Suprapubic skin (tissue), 3 donors: Measurements from ENCODE around the gene SCN7A.

ENCODE experiments used
- POLR2A ChIP-seq, 2 donors: fragments of 450-650 bp; IDR thresholded peaks; one replicate each; pipeline ENCODE4 v1.6.1; 2017; ENCODE audit warnings: antibody characterized with exemption in 2 of 2, mild to moderate bottlenecking in 2 of 2, moderate library complexity in 2 of 2
- TF ChIP-seq, protein P1 (sequence below), 2 donors: fragments of 200-600 bp in 1 of 2; fragments of 450-650 bp in 1 of 2; sonication (generic) in 1 of 2; IDR thresholded peaks; one replicate each; pipeline ENCODE4 v1.5.1; 2016 to 2019; ENCODE audit warnings: antibody characterized with exemption in 2 of 2, mild to moderate bottlenecking in 1 of 2, moderate library complexity in 1 of 2

DNA sequence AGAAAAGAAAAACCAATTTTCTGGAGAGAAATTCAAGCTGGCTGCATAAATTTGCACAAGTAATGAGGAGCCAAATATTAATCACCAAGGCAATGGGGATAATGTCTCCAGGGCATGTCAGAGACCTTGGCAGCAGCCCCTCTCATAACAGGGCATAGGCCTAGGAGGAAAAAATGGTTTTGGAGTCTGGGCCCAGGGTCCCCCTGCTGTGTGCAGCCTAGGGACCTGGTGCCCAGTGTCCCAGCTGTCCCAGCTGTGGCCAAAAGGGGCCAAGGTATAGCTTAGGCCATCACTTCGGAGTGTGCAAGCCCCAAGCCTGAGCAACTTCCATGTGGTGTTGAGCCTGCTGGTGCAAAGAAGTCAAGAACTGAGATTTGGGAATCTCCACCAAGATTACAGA is 57.1 kb downstream of the SCN7A start:
- TF ChIP-seq, protein P1, sequence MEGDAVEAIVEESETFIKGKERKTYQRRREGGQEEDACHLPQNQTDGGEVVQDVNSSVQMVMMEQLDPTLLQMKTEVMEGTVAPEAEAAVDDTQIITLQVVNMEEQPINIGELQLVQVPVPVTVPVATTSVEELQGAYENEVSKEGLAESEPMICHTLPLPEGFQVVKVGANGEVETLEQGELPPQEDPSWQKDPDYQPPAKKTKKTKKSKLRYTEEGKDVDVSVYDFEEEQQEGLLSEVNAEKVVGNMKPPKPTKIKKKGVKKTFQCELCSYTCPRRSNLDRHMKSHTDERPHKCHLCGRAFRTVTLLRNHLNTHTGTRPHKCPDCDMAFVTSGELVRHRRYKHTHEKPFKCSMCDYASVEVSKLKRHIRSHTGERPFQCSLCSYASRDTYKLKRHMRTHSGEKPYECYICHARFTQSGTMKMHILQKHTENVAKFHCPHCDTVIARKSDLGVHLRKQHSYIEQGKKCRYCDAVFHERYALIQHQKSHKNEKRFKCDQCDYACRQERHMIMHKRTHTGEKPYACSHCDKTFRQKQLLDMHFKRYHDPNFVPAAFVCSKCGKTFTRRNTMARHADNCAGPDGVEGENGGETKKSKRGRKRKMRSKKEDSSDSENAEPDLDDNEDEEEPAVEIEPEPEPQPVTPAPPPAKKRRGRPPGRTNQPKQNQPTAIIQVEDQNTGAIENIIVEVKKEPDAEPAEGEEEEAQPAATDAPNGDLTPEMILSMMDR (IDR thresholded peaks at IDR 0.05) = no peak
- TF ChIP-seq POLR2A (IDR thresholded peaks at IDR 0.05) = no peak
